OCI-LY1 (cell line): ENCODE data around the gene NAV2.

ENCODE experiments used
- CTCF ChIP-seq: fragments of 200-600 bp; sonication (generic), shearing (Covaris generic); IDR thresholded peaks from 2 replicates; pipeline ENCODE4 v1.5.1; 2017; ENCODE audit warnings: mild to moderate bottlenecking, antibody characterized with exemption, low read length, moderate library complexity, mixed read lengths
- EZH2 ChIP-seq: fragments of 200-600 bp; sonication (generic), shearing (Covaris generic); IDR thresholded peaks from 2 replicates; pipeline ENCODE4 v1.8.0; 2017; ENCODE audit warnings: borderline replicate concordance, mixed run types, mild to moderate bottlenecking, antibody characterized with exemption, low read length, moderate library complexity, mixed read lengths

- TF ChIP-seq EZH2 (no peak), CTCF (no peak)
Observed at GRCh38 chr11:19947537-19948114, 235.0 kb downstream of the NAV2 start.
